MM.1S (cell line): ENCODE data around the gene MAGI1.

Experiments used
- DNase-seq: peaks from one replicate; pipeline ENCODE4 v3.0.0-alpha.2; 2015
- H2AFZ ChIP-seq: fragments of 300-600 bp; sonication (generic); 2 replicates; pipeline ENCODE4 v1.6.0; 2016; ENCODE audit warnings: antibody characterized with exemption, low read length
- H3F3A ChIP-seq: fragments of 300-600 bp; sonication (generic); 2 replicates; pipeline ENCODE4 v1.6.1; 2016; ENCODE audit warnings: mild to moderate bottlenecking, antibody characterized with exemption, low read length, moderate library complexity, mixed read lengths; ENCODE audit not compliant: insufficient read depth
- H3K27ac ChIP-seq: fragments of 300-600 bp; sonication (generic); 2 replicates; pipeline ENCODE4 v1.5.1; 2016; ENCODE audit warnings: mild to moderate bottlenecking, low read length
- H3K27me3 ChIP-seq: fragments of 300-600 bp; sonication (generic); replicated peaks from 2 replicates; pipeline ENCODE4 v1.6.0; 2016; ENCODE audit warnings: low read length; ENCODE audit not compliant: insufficient read depth
- H3K36me3 ChIP-seq: fragments of 300-600 bp; sonication (generic); replicated peaks from 2 replicates; pipeline ENCODE4 v1.6.1; 2016; ENCODE audit warnings: mild to moderate bottlenecking, low read length, mixed read lengths; ENCODE audit not compliant: insufficient read depth
- H3K4me1 ChIP-seq: fragments of 300-600 bp; sonication (generic); 2 replicates; pipeline ENCODE4 v1.6.1; 2016; ENCODE audit warnings: low read length, mixed read lengths
- H3K4me2 ChIP-seq: fragments of 300-600 bp; sonication (generic); 2 replicates; pipeline ENCODE4 v1.6.0; 2016; ENCODE audit warnings: low read depth, low read length
- H3K4me3 ChIP-seq: fragments of 300-600 bp; sonication (generic); 2 replicates; pipeline ENCODE4 v1.5.1; 2016; ENCODE audit warnings: low read length, mixed read lengths
- H3K79me2 ChIP-seq: fragments of 300-600 bp; sonication (generic); 2 replicates; pipeline ENCODE4 v1.6.1; 2016; ENCODE audit warnings: mixed run types, low read length, mixed read lengths
- H3K9ac ChIP-seq: fragments of 300-600 bp; sonication (generic); 2 replicates; pipeline ENCODE4 v1.6.1; 2016; ENCODE audit warnings: low read length, mixed read lengths
- H3K9me2 ChIP-seq: fragments of 300-600 bp; sonication (generic); replicated peaks from 2 replicates; pipeline ENCODE4 v1.6.1; 2016; ENCODE audit warnings: mild to moderate bottlenecking, low read length, mixed read lengths; ENCODE audit not compliant: insufficient read depth
- H3K9me3 ChIP-seq: fragments of 300-600 bp; sonication (generic); replicated peaks from 2 replicates; pipeline ENCODE4 v1.6.1; 2016; ENCODE audit warnings: mild to moderate bottlenecking, low read length, mixed read lengths; ENCODE audit not compliant: insufficient read depth
- H4K20me1 ChIP-seq: fragments of 300-600 bp; sonication (generic); 2 replicates; pipeline ENCODE4 v1.6.1; 2016; ENCODE audit warnings: mild to moderate bottlenecking, low read length, moderate library complexity, mixed read lengths; ENCODE audit not compliant: insufficient read depth
- EZH2 ChIP-seq: fragments of 300-600 bp; sonication (generic); optimal IDR thresholded peaks from 2 replicates; pipeline ENCODE3; 2017; ENCODE audit warnings: low read depth, mild to moderate bottlenecking, antibody characterized with exemption, low read length, mixed read lengths
- EZH2phosphoT487 ChIP-seq: fragments of 300-600 bp; sonication (generic); IDR thresholded peaks from 2 replicates; pipeline ENCODE4 v1.6.1; 2018; ENCODE audit warnings: antibody characterized with exemption, low read length
- TF ChIP-seq, protein P1 (sequence below): fragments of 300-600 bp; sonication (generic); IDR thresholded peaks from 2 replicates; pipeline ENCODE4 v1.5.1; 2016; ENCODE audit warnings: antibody characterized with exemption, low read length, mixed read lengths

Gene MAGI1

DNA sequence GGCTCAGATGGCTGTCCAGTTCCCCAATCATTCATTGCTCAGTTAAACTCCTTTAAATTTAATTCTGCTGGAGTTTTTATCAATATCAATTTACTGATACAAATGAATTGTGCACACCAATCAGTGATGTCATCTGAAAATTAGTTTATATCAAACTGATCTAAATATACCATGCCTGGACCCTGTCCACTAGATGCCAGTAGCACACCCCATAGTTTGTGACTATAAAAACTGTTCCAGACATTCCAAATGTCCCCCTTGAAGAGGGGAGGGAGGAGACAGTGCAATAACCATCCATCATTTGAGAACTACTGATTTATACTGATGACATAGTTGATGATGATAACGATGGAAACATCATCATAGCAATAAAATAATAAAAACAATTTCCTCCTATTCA is 232.1 kb downstream of the MAGI1 start:
- H2AFZ ChIP-seq: no peak overlapping the region
- no peaks in the 10 kb centered on the region for H3F3A ChIP-seq
- H3K79me2 ChIP-seq: no peaks in the 10 kb centered on the region
- H3K4me2 ChIP-seq: no peak overlapping the region
- H3K27ac ChIP-seq: no peak overlapping the region
- TF ChIP-seq EZH2: no peak
- TF ChIP-seq EZH2phosphoT487: no peak
- TF ChIP-seq, protein P1, sequence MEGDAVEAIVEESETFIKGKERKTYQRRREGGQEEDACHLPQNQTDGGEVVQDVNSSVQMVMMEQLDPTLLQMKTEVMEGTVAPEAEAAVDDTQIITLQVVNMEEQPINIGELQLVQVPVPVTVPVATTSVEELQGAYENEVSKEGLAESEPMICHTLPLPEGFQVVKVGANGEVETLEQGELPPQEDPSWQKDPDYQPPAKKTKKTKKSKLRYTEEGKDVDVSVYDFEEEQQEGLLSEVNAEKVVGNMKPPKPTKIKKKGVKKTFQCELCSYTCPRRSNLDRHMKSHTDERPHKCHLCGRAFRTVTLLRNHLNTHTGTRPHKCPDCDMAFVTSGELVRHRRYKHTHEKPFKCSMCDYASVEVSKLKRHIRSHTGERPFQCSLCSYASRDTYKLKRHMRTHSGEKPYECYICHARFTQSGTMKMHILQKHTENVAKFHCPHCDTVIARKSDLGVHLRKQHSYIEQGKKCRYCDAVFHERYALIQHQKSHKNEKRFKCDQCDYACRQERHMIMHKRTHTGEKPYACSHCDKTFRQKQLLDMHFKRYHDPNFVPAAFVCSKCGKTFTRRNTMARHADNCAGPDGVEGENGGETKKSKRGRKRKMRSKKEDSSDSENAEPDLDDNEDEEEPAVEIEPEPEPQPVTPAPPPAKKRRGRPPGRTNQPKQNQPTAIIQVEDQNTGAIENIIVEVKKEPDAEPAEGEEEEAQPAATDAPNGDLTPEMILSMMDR: no peak
- H4K20me1 ChIP-seq: no peaks in the 10 kb centered on the region
- H3K36me3 ChIP-seq: no peaks in the 10 kb centered on the region
- no peaks in the 10 kb centered on the region for H3K9me3 ChIP-seq
- no peak overlapping the region for H3K4me3 ChIP-seq
- no peaks in the 10 kb centered on the region for H3K4me1 ChIP-seq
- H3K9ac ChIP-seq: no peak overlapping the region
- DNase-seq: no peak
- H3K9me2 ChIP-seq: no peaks in the 10 kb centered on the region
- no peaks in the 10 kb centered on the region for H3K27me3 ChIP-seq

DNA sequence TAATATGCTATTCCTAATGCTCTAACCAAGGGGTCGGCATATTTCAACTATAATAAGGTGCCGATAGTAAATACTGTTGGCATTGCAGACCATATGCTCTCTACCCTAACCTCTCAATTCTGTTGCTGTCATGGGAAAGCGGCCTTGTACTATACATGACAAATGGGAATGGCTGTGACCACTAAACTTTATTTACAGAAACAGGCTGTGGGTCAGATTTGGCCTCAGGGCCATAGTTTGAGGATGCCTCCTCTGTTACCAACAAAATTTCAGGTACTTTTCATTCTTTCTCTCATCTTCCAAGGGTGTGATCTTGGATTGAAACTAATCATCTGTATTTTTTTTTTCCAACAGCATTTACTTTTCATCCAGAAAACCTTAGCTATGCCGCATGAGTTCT is 242.0 kb downstream of the MAGI1 start:
- Histone ChIP-seq H3K4me2 (no peak overlapping the region), H3K9ac (no peak overlapping the region), H3K4me3 (no peak overlapping the region), H3K27ac (no peak overlapping the region), H4K20me1 (no peaks in the 10 kb centered on the region), H3K36me3 (no peaks in the 10 kb centered on the region), H3K27me3 (no peaks in the 10 kb centered on the region), H3F3A (no peaks in the 10 kb centered on the region), H3K79me2 (no peaks in the 10 kb centered on the region), H2AFZ (no peak overlapping the region), H3K4me1 (no peaks in the 10 kb centered on the region), H3K9me3 (no peaks in the 10 kb centered on the region), H3K9me2 (no peaks in the 10 kb centered on the region)
- no peak for TF ChIP-seq EZH2
- TF ChIP-seq EZH2phosphoT487: no peak
- TF ChIP-seq, protein P1: no peak
- DNase-seq: no peak

DNA sequence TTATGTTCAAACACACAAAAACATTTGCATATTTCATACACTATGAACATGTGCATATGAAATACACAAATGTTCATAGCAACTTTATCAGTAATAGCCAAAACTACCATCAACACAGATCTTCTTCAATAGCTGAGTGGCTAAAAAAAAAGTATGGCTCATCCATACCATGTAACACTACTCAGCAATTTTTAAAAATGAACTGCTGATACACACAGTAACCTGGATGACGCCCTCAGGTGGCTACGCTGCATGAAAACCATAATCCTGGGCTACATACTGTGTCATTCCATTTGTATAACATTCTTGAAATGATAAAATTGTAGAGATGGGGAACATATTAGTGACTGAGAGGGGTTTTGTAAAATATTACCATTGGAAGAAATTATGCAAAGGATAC is 243.6 kb downstream of the MAGI1 start:
- no peaks in the 10 kb centered on the region for H3K4me1 ChIP-seq
- no peaks in the 10 kb centered on the region for H4K20me1 ChIP-seq
- no peaks in the 10 kb centered on the region for H3K27me3 ChIP-seq
- no peaks in the 10 kb centered on the region for H3K9me2 ChIP-seq
- H3K36me3 ChIP-seq: no peaks in the 10 kb centered on the region
- H3K27ac ChIP-seq: no peak overlapping the region
- H3K9me3 ChIP-seq: no peaks in the 10 kb centered on the region
- H3K79me2 ChIP-seq: no peaks in the 10 kb centered on the region
- no peaks in the 10 kb centered on the region for H3F3A ChIP-seq
- no peak overlapping the region for H3K9ac ChIP-seq
- no peak overlapping the region for H3K4me2 ChIP-seq
- no peak overlapping the region for H3K4me3 ChIP-seq
- DNase-seq: no peak
- no peak for TF ChIP-seq EZH2
- no peak for TF ChIP-seq EZH2phosphoT487
- TF ChIP-seq, protein P1: no peak
- H2AFZ ChIP-seq: no peak overlapping the region
